ENCODE data around the gene SUCO.
A peak's percentile ranks its signal among the peaks of the same experiment; 100 is the strongest.
"Not testable (repeated sequence)": the region's sequence is repeated elsewhere in the genome, so short reads cannot be mapped to it uniquely, and the experiment has no call there.

Gene SUCO

GRCh38 chr1:172532700-172533512 is at the start of gene SUCO:
SUCO (plus strand) TSS chr1:172533150; CDS start chr1:172533436, 286 bp downstream.
- peak; percentile 99 for DNase-seq (ENCODE audit: low read depth in 2 of 2)

GRCh38 chr1:172483448-172483847 is 49.5 kb upstream of the SUCO start:
- no peak for DNase-seq (ENCODE audit: low read depth in 2 of 2)

GRCh38 chr1:172484252-172484651 is 48.7 kb upstream of the SUCO start:
- DNase-seq (ENCODE audit: low read depth in 2 of 2): no peak

- no peak for DNase-seq (ENCODE audit: low read depth in 2 of 2)
These were observed 47.3 kb upstream of the SUCO start for GRCh38 chr1:172485626-172486025.

GRCh38 chr1:172486805-172487454 is 46.0 kb upstream of the SUCO start:
- no peak for DNase-seq (ENCODE audit: low read depth in 2 of 2)

GRCh38 chr1:172487550-172487949 is 45.4 kb upstream of the SUCO start:
- DNase-seq (ENCODE audit: low read depth in 2 of 2): no peak

GRCh38 chr1:172488393-172488792 is 44.6 kb upstream of the SUCO start:
- no peak for DNase-seq (ENCODE audit: low read depth in 2 of 2)

- no peak for DNase-seq (ENCODE audit: low read depth in 2 of 2)
These were observed 43.1 kb upstream of the SUCO start for GRCh38 chr1:172489847-172490246.

- no peak for DNase-seq (ENCODE audit: low read depth in 2 of 2)
These were observed 40.5 kb upstream of the SUCO start for GRCh38 chr1:172492421-172492820.

GRCh38 chr1:172494166-172494565 is 38.8 kb upstream of the SUCO start:
- no peak for DNase-seq (ENCODE audit: low read depth in 2 of 2)

GRCh38 chr1:172496127-172496526 is 36.8 kb upstream of the SUCO start:
- DNase-seq (ENCODE audit: low read depth in 2 of 2): not testable (repeated sequence)

GRCh38 chr1:172496678-172497077 is 36.3 kb upstream of the SUCO start:
- no peak for DNase-seq (ENCODE audit: low read depth in 2 of 2)

- DNase-seq (ENCODE audit: low read depth in 2 of 2): no peak
These were observed 35.7 kb upstream of the SUCO start for GRCh38 chr1:172497230-172497629.

- no peak for DNase-seq (ENCODE audit: low read depth in 2 of 2)
These were observed 34.1 kb upstream of the SUCO start for GRCh38 chr1:172498857-172499256.

GRCh38 chr1:172499636-172500141 is 33.3 kb upstream of the SUCO start:
- DNase-seq (ENCODE audit: low read depth in 2 of 2): no peak

- DNase-seq (ENCODE audit: low read depth in 2 of 2): no peak
These were observed 32.7 kb upstream of the SUCO start for GRCh38 chr1:172500207-172500606.

- no peak for DNase-seq (ENCODE audit: low read depth in 2 of 2)
These were observed 25.2 kb upstream of the SUCO start for GRCh38 chr1:172507741-172508140.

- DNase-seq (ENCODE audit: low read depth in 2 of 2): no peak
These were observed 22.5 kb upstream of the SUCO start for GRCh38 chr1:172510479-172510878.

GRCh38 chr1:172512591-172512990 is 20.4 kb upstream of the SUCO start:
- no peak for DNase-seq (ENCODE audit: low read depth in 2 of 2)

- DNase-seq (ENCODE audit: low read depth in 2 of 2): no peak
These were observed 19.5 kb upstream of the SUCO start for GRCh38 chr1:172513479-172513878.

GRCh38 chr1:172514108-172514507 is 18.8 kb upstream of the SUCO start:
- DNase-seq (ENCODE audit: low read depth in 2 of 2): no peak

- no peak for DNase-seq (ENCODE audit: low read depth in 2 of 2)
These were observed 17.5 kb upstream of the SUCO start for GRCh38 chr1:172515436-172515835.

GRCh38 chr1:172515927-172516326 is 17.0 kb upstream of the SUCO start:
- DNase-seq (ENCODE audit: low read depth in 2 of 2): no peak
